GM12801 (cell line): ENCODE results near the gene ATXN7.

Experiments
- CTCF ChIP-seq: IDR thresholded peaks from one replicate; pipeline ENCODE4 v1.5.1; 2011; ENCODE audit warnings: control low read depth; ENCODE audit not compliant: insufficient read length; ENCODE audit errors: extremely low read depth

ATXN7 gene

GRCh38 chr3:63910001-63910400 is 46.3 kb downstream of the ATXN7 start:
- TF ChIP-seq CTCF: no peak

- TF ChIP-seq CTCF: no peak
These were observed 47.2 kb downstream of the ATXN7 start for GRCh38 chr3:63910891-63911290.

- no peak for TF ChIP-seq CTCF
These were observed 47.8 kb downstream of the ATXN7 start for GRCh38 chr3:63911509-63911872.

- TF ChIP-seq CTCF: no peak
These were observed 48.5 kb downstream of the ATXN7 start, which contains the start of gene SCAANT1 for GRCh38 chr3:63911873-63912767. TSS of gene SCAANT1 (minus strand) at chr3:63912383.

- no peak for TF ChIP-seq CTCF
These were observed 49.3 kb downstream of the ATXN7 start for GRCh38 chr3:63912768-63913588.

- TF ChIP-seq CTCF: no peak
These were observed 50.6 kb downstream of the ATXN7 start for GRCh38 chr3:63914312-63914711.

GRCh38 chr3:63918321-63918720 is 54.7 kb downstream of the ATXN7 start:
- TF ChIP-seq CTCF: no peak
